Measurements from ENCODE around the gene FBXW8.

GRCh38 chr12:117010693-117011451 is 100.1 kb downstream of the FBXW8 start:
- TF ChIP-seq CTCF (IDR thresholded peaks at IDR 0.05), result no peak
- no peak for TF ChIP-seq POLR2AphosphoS5 (IDR thresholded peaks at IDR 0.05)
- TF ChIP-seq POLR2A (IDR thresholded peaks at IDR 0.05), result no peak
